HL-60/S4 treated with phorbol 12-myristate 13-acetate at 8.2 ng/mL for 4 days and 3 days (cell line): ENCODE data around the gene KCNK10.

Source experiments
- in situ Hi-C: fragments of 300-500 bp; cut with MboI; formaldehyde crosslinking; loops from 2 replicates; pipeline ENCODE4 v1.15.0; 2022; ENCODE audit warnings: low sequenced_read_pairs

The KCNK10 gene, protein sequence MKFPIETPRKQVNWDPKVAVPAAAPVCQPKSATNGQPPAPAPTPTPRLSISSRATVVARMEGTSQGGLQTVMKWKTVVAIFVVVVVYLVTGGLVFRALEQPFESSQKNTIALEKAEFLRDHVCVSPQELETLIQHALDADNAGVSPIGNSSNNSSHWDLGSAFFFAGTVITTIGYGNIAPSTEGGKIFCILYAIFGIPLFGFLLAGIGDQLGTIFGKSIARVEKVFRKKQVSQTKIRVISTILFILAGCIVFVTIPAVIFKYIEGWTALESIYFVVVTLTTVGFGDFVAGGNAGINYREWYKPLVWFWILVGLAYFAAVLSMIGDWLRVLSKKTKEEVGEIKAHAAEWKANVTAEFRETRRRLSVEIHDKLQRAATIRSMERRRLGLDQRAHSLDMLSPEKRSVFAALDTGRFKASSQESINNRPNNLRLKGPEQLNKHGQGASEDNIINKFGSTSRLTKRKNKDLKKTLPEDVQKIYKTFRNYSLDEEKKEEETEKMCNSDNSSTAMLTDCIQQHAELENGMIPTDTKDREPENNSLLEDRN

DNA sequence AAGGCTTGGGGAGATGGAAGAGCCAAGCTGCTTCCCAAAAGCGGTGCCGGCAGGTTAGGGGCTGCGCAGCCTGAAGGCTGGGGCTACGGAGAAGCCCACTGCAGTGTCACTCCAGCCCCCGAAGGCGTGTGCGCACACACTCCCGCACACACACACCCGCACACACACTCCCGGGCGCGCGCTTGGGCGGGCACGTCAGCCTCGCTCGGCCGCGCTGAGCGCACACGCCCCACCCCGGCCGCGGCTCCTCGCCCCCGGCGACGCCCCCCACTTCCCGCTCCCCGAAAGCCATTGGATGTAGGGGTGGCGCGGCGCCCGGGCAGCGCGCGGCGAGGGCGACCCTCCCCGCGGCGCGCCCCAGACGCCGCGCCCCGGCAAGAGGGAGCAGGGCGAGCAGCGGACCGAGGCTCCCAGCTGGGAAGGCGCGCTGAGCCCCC is at the start of gene KCNK10:
Gene KCNK10 (minus strand): TSS at position 184 of the 437 bp plus-strand sequence. CDS start 471 bp downstream, outside the sequence.
- in situ Hi-C loops = no loop called here

DNA sequence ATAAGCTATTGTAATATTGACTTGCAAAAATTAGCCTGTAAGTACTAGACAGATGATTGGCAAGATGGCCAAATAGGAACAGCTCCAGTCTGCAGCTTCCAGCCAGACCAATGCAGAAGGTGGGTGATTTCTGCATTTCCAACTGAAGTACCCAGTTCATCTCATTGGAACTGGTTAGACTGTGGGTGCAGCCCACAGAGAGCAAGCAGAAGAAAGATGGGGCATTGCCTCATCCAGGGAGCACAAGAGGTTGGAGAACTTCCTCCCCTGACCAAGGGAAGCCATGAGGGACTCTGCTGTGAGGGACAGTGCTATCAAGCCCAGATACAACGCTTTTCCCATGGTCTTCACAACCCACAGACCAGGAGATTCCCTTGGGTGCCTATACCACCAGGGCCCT is 46.4 kb upstream of the KCNK10 start:
- in situ Hi-C loops = no loop called here

DNA sequence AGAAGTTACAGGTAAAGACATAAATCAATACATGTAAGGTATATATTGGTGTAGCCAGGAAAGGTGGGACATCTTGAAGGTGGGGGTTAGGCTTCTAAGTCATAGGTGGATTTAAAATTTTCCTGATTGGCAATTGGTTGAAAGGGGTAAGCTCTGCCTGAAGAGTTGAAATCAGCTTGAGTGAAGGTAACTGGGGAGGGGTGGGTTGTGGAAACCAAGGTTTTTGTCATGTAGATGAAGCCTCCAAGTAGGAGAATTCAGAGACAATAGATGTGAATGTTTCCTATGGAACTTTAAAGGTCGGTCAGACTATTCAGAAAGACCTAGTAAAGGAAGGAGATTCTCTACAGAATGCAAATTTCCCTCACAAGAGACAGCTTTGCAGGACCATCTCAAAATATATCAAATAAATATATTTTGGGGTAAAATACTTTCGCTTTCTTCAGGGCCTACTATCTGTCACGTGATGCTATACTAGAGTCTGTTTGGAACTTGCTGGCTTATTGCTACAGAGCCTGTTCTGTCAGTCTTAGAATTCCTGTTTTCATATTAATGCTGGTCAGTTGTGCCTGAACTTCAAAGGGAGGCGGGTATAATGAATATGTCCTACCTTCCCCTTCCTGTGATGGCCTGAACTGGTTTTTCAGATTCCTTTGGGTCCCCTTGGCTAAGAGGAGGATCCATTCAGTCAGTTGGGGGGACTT is 41.8 kb upstream of the KCNK10 start:
- in situ Hi-C loops = no loop called here

DNA sequence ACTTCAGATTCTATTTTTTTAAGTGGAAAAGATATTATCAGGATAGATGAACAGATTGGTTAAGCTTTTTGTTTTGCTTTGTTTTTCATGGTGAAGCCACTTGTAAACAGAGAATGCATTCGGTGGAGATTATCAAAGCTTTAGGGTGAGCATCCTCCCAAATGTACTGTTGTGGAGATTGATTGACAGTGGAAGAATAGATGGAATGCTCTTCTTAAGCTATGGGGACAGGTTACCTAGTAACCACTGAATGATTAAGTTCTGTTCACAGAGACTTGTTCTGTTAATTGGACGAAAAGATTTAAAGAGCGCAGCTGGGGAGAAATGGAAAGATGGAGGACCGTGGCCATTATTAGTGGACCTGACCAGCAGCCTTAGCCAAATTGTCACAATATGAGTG is 40.6 kb upstream of the KCNK10 start:
- in situ Hi-C loops = no loop called here

DNA sequence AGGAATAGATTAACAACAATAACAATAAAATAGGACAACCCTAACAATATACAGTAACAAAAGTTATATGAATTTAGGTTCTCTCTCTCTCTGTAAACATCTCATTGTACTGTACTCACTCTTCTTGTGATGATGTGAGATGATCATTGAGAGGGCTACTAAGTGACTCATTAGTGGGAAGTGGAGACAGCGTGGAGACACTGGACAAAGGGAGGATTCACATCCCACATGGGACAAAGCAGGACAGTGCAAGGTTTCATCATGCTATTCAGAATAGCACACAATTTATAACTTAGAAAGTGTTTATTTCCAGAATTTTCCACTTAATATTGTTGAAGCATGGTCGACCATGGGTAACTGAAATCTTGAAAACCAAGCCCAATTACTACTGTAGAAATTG is 36.4 kb upstream of the KCNK10 start:
- in situ Hi-C loops = no loop called here

DNA sequence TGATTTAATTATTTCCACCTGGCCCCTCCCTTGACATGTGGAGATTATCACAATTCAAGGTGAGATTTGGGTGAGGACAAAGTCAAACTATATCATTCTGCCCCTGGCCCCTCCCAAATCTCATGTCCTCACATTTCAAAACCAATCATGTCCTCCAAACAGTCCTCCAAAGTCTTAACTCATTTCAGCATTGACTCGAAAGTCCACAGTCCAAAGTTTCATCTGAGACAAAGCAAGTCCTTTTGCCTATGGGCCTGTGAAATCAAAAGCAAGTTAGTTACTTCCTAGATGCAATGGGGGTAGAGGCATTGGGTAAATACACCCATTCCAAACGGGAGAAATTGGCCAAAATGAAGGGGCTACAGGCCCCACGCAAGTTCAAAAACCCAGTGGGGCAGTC is 31.3 kb upstream of the KCNK10 start:
- in situ Hi-C loops = no loop called here

DNA sequence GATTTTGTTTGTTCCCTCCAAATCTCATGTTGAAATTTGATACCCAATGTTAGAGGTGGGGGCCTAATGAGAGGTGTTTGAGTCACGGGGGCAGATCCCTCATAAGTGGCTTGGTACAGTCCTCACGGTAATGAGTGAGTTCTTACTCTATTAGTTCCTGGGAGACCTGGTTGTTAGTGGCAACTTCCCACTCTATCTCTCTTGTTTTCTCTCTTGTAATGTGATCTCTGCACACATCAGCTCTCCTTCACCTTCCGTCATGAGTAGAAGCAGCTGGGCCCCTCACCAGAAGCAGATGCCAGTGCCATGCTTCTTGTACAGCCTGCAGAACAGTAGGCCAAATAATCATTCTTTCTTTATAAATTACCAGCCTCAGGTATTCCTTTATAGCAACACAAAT is 29.6 kb upstream of the KCNK10 start:
- in situ Hi-C loops = no loop called here

DNA sequence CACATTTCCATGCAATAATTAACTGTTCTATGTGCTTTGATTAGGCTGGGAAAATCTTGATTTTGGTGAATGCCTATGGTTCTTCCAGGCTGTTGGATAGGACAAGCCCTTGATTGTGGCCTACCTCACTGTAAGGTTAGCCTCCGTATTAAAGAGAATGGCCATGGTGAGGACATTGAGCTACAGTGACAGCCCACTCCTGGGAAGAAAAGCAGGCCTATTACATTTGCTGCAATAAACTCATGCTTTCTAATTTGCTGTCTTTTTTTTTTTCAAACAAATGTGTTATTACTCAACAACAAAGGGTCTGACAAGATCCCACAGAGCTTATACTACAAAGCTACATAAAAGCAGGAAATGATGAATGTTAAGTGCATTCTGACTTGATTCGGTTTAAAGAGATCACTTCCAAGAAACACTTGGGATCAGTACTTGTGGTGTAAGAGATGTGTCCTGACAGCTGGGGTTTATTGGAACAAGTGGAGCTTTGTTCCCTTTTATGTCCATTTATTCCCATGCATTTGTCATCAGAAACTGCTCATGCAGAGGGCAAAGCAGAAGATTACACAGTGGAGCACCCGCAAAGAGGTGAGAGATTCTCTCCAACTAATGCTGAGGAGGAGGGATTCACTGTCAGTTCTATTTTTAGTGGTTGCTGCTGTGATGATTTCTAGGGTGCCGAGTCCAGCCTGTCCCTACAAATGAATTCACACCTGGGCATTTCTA is 29.1 kb upstream of the KCNK10 start:
- in situ Hi-C loops = no loop called here

DNA sequence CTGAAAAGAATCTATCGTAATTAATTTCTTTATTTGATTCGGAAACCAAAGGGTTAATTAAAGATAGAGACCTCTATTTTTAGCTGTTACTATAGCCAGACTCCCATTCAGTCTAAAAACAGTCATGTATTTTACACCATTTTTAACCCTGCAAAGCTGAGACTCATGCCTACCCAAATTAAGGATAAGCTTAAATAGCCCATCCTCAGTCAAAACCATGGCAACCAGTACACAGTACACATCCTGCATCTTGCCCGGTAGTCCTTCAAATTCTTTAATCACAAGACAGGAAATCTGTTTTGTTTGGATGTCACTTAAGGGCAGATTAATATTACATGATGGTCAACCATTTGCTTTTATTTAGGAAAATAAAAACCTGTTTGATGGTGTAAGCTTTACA is 25.5 kb upstream of the KCNK10 start:
- in situ Hi-C loops = no loop called here

DNA sequence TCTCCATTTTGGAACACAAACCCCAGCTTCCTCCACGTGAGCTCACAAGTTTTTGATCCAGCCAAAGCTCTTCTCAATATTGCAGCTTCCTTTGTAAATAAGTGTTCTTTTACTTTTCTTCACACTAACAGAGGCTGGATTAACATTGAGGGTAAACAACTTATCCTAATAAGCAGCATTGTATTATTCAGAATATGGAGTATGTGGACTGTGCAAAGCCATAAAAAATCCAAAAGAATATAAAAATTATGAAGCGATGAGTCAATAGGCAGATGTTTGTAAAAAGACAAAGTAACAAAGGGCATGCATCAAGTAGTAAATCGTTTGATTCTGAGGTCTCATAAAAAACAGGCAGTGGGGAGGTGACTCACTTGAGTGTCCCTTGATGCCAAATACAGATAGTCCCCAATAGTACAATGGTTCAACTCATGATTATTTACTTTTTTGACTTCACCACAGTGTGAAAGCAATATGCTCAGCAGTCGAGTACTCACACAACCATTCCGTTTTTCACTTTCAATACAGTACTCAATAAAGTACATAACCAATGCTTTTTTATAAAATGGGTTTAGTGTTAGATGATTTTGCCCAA is 23.1 kb upstream of the KCNK10 start:
- in situ Hi-C loops = no loop called here

DNA sequence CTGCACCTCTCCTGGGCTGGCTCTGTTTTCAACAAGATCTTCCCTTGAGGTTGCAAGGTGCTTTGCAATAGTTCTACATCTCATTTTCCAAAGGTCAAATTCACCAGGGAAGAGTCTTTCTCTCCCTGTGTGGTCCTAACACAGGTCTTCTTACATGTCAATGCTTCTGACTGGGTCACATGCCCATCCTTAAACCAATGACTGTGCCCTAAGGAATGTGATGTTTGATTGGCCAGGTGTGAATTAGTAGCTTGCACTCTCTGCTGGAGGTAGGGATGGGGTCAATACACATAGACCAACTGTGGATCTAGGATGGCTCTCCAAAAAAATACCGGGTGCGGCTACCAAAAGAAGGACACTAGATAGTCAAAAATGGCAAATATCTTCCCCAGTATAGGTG is 19.9 kb upstream of the KCNK10 start:
- in situ Hi-C loops = no loop called here

DNA sequence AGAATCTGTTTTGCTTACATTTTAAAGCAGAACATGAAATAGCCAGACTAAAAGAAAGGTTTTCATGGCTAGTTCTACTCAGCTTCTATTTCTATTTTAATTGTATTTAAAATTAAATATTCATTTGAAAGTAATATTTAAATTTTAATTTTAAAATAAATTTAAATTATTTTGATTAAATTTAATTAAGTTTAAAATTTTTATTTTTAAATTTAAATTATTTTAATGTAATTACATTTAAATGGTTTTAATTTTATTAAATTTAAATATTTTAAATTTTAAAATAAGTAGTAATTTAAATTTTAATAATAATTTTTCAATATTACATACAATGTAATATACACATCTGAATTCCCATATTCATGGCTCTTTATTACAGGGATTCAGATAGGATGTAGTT is 17.3 kb upstream of the KCNK10 start:
- in situ Hi-C loops = no loop called here

DNA sequence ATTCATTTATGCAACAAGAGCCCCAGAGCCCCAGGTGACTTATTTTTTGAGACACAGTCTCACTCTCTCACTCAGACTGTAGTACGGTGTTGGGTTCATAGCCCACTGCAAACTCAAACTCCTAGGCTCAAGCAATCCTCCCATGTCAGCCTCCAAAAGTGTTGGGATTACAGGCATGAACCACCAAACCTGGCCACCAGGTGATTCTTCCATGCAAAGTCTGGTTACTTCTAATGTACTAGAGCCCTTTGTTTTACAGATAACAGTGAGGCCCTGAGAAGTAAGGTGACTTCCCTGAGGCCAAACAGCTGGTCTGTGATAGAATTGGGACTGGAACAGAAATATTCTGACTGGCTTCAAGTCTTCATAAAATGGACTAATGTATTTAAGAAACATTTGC is 10.0 kb upstream of the KCNK10 start:
- in situ Hi-C loops = no loop called here

DNA sequence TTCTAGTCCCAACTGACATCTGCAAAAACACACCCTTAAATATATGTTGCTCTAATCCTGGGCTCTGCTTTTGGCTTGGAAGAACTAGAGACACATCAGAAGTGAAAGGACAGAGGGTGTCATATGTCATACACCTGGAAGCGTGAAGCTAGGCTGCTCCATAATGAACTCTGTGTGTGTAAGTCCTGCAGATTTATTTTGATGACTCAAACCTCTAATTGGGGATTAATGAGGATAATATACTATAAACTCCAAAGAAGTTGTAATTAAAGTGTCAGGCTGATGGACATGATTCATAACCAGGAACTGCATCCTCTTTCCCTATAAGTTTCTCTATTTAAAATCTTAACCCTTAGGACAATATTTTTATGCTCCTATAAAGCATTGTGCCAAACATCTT is 4.4 kb upstream of the KCNK10 start:
- in situ Hi-C loops = no loop called here

DNA sequence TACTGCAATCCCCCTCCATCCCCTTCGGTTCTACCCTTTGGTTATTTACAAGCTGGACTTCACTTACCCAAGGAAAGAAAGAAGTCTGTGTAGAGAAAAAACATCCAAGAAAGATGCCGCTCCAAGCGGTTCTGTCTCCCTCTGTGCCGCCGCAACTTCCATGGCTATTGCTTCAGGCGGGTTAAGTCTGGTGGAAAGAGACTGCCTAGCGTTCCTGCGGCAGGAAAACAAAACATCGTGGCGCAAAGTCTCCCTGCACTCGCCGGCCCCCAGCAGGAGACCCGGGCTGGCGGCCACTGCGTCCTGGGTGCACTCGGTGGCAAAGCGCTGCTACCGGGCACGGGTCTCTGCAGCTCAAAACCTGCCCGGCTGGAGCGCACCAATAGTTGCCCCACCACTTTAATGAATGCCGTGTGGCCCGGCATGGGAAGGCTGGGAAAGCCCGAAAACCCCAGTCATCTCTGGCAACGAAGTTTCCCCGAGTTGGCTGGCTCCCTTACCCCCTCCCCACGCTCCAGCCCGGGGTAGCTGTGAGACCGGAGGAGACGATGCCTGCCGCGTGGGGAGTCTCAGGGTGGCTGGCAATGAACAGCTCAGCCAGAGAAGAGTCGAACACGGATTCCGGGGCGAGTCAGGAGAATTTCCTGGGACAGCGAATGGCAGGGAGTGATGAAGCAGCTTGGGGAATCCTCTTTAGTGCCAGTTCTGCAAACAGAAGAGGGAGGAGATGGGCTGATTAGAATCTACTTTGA is 3.5 kb upstream of the KCNK10 start:
- in situ Hi-C loops = no loop called here

DNA sequence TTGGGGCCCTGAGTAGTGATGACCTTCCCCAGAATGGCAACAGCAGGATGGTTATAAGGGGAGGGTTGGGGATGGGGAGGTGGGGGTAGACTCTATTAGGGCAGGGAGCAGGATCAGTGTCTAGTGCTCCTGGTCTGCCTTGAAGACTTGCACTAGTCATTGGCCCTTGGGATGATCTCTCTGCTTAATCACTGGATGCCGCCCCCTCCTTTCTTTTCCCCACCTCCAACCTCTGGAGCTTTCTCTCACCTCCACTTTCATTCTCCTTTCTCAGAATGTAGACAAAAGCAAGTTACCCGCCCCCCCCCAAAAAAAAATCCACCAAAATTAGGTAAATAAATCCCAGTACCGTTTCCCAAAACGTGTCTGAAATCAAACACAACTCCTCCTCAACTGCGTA is 2.8 kb upstream of the KCNK10 start:
- in situ Hi-C loops = no loop called here

DNA sequence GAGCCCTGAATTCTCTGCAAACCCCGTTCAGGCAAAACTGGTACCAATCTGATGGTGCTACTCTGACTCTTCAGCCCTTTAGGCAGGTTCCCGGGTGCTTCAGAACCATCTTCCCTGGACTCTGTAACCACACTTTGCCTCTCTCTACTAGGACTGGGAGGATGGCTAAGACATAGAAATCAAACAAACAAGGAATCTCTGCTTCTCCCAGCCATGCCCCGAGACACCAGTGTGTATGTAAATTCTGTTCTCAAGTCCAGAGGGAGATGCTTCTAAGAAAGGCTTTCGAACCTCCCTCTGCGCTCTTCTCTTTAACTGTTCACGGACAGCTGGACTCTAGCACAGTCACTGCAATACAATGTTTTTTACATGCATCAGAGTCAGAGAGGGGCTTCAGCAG is 1.9 kb upstream of the KCNK10 start:
- in situ Hi-C loops = no loop called here

DNA sequence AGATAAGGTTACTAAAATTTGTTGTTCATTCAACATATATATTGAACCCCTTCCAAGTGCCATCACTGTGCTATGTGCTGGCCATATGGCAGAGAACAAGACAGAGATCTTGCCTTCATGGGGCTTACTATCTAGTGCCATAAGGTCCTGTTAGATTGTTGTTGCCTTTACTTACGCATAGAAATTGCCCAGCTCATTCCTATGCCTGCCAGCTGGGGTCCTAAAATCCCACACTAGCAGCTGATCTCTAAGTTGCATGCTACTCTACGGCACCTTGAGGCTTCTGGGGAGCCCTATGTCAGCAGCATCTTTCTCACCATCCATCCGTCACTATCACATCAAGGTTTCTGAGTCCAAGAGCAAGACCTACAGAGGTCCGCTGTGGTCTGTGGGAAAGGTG is 1.4 kb upstream of the KCNK10 start:
- in situ Hi-C loops = no loop called here

DNA sequence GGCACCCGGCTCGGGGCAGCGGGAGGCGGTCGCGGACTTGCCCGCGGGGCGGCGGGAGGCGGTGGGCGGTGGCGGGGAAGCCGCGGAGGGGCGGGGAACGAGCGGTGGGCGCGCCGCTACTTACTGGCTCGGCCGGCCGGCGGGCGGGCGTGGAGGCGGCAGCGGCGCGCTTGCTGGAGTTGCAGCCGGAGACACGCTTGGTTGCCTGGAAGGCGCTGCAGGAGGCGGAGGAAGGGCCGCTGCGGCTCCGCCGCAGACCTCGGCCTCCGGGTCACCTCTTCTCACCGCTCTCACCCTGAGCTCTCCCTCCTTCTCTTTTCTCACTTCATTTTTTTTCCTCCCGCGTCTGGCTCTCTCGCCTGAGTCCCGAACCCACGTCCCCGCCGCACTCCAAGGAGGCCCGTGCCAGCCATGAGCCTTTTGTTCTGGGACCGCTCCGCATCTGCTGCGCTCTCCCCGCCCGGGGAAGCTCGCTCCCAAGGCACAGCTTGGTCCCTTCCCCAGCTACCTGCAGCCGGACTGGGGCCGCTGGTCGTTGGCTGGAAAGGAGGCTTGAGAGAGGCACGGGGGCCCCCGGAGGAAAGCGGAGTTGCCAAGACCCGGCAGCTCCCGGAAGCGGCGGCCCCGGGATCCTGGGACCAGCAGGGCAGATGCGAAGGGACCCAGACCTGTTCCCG is 592 bp upstream of the KCNK10 start:
- in situ Hi-C loops = no loop called here
